HG02970 (cell line): ENCODE data around the gene TNFRSF4.
"Not testable (repeated sequence)": the region's sequence is repeated elsewhere in the genome, so short reads cannot be mapped to it uniquely, and the experiment has no call there.

ENCODE experiments used
- ATAC-seq: cut with Tn5 transposase; IDR thresholded peaks from one replicate; pipeline ENCODE4 v1.9.1; 2021; ENCODE audit warnings: mild to moderate bottlenecking, moderate library complexity, moderate number of reproducible peaks; ENCODE audit not compliant: unreplicated experiment, low FRiP score

The TNFRSF4 gene

GRCh38 chr1:1204998-1205768 lies 8.8 kb downstream of the TNFRSF4 start:
- no peak for ATAC-seq

GRCh38 chr1:1204425-1204920 lies 9.5 kb downstream of the TNFRSF4 start:
- no peak for ATAC-seq

DNA sequence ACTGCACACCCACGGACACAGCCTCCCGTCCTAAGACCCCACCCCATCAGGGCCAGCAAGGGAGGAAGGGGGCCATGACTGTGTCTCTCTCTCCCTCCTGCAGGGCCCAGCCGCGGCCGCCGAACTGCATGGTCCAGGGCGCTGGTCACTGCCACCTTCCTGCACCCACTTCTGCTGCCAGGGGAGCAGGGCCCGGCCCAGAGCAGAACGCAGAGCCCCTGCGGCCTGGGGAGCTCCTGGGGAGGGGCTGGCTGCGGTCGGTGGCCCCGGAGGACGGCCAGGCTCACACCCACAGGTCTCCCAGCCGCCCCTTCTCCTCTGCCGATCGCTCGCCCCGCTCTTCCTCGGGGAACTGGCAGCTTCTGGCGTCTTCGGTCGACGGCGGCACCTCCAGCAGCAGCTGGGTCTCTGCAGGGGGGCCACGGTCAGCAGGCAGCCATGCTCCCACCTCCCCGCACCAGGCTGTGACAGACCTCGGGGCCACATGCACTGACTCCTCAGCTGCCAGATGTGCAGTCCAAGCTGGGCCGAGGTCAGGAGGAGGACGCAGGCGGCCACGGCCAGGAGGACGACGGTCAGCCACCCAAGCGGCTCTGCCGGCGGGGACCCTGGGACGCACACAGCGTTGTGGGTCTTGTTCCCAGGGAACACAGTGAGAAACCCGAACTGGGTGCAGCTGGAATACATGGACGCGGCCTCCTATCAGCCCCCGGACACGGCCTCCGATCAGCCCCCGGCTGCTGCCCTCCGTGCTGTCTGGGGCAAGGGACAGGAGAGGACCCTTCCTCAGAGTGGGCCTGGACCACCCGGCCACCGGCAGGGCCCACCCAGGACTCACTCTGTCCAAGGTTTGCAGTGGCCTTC lies 10.2 kb downstream of the TNFRSF4 start:
- ATAC-seq: no peak

GRCh38 chr1:1202831-1203560 lies 11.0 kb downstream of the TNFRSF4 start:
- ATAC-seq: no peak

DNA sequence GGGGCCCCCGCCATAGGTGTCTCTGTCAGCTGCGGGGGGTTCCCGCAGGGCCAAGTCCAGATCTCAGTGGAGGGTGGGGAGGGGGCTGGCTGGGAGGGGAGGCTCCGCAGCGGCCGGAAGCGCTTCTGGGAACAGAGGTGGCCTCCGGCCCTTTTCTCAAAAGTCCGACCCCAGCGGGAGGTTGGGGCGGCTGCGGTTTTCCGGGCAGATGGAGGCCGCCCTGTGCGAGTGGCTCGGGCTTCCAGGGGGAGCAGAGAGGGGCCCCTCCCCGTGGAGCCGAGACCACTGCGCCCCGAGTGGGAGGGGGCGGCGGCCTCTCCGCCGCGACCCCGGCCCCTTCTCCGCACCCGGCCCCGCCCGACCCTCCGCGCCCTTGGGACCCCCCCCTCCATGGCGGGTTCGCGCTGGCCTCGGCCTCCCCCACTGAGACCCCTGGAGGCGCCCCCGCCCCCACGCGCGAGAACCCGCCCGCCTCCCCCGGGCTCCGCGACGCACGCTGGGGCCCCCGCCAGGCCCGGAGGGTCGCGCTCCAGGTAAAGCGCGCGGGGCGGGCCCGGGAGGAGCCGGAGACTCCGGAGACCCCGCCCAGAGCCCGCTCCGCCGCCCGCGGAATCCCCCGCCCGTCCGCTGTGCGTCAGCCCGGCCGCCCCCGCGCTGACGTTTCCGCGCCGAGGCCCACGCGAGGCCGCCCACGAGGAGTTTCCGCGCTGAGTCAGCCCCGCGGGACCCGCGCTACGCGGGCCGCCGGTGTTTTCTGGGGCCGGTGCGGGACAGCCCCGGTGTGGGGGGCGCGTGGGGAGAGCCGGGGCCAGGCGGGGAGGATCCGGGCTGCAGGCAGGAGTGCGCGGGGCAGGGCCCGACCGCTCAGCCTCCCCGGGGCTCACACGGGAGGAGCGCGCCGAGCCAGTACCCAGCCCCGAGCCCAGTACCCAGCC lies 12.8 kb downstream of the TNFRSF4 start:
- peak; percentile 53 for ATAC-seq

DNA sequence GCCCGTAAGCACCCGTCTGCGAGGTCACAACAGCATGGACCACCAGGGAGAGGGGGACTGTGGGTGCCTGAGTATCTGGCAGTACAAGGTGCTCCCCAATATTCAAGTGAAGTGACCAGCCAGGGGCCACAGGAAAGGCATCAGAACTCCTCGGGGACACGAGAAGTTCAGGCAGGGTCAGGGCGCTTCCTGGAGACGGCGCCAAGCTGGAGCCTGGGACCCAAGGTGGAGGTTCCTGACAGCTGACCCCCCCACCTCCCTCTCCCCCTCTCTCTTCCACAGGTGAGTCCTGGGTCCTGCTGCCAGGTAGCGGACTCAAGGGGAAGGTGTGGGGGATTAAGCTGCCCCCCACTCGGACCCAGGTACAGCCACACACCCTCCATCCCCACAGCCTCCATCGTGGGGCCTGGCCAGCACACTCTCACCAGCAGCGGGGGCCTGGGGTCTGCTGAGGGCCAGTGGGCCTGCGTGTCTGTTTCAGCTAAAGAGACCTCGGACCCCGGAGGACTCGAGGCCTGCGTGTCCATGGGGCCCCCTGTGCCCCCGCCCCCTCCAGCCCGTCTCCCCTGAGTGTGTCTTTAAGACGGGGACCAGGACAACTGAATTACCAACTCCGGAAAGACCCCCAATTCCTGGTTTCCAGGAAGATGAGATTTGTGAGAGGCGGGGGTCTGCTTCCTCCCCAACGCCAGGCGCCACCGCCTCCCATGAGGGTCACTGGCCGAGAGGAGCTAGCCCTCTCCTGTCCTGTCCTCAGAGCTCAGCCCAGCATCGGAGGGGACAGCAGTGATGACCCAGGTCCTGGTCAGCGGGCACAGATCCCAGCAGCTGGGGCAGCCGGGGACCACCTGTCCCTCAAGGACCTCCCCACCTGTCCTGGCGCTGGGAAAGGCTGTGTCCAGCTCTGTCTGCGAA lies 13.7 kb downstream of the TNFRSF4 start:
- ATAC-seq: no peak

- no peak for ATAC-seq
These were observed 14.6 kb downstream of the TNFRSF4 start for GRCh38 chr1:1199141-1199960.

DNA sequence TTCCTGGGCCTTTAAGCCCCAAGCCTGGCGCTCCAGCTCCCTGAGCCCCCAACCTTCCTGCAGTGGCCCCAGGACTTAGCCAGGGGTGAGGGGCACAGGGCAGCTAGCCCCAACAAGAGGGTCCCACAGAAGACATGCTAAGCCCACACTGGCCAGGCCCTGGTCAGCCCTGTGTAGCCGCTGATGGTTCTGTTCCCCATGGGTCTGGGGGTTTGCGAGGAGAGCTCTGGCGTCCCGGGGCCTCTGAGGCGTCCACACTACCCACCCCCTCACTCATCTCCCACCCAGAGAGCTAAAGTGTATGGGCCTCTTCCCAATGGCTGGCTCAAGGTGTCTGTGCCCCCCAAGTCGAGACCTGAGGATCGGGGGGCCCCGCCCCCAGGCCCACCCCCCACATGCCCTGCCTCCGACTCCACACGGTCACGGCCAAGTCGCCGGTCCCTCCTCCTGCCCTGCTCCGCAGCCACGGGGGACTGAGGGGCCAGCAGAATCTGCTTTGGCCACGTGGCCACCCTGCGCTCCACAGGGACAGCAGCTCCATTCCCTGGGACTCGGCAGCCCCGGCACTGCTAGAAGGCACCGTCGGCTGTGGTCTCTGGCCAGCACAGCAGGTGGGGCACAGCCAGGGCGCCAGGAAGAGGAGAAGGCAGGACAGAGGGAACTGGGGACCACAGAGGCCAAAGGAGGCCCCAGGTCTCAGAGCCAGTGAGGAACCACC lies 15.4 kb downstream of the TNFRSF4 start:
- no peak for ATAC-seq

GRCh38 chr1:1197551-1198422 lies 16.2 kb downstream of the TNFRSF4 start:
- ATAC-seq: no peak

GRCh38 chr1:1197188-1197500 lies 16.8 kb downstream of the TNFRSF4 start:
- no peak for ATAC-seq

GRCh38 chr1:1196431-1197187 lies 17.3 kb downstream of the TNFRSF4 start:
- ATAC-seq: no peak

- not testable (repeated sequence) for ATAC-seq
These were observed 18.2 kb downstream of the TNFRSF4 start for GRCh38 chr1:1195726-1196125.

GRCh38 chr1:1194723-1195122 lies 19.2 kb downstream of the TNFRSF4 start:
- no peak for ATAC-seq

GRCh38 chr1:1191734-1192133 lies 22.2 kb downstream of the TNFRSF4 start:
- ATAC-seq: no peak

DNA sequence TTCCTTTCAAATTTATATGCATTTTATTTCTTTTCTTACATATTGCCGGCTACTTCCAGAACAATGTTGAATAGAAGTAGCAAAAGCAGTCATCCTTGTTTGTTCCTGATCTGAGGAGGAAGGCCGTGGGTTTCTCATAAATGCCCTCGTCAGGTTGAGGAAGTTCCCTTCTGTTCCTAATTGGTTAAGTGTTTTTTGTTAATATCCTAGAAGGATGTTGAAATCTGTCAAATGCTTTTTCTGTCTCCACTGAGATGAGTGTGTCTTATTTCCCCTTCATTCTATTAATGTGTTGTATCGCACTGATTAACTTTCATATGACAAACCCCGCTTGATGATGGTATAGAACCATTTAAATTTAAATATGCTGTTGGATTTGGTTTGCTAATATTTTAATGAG lies 24.8 kb downstream of the TNFRSF4 start:
- no peak for ATAC-seq

DNA sequence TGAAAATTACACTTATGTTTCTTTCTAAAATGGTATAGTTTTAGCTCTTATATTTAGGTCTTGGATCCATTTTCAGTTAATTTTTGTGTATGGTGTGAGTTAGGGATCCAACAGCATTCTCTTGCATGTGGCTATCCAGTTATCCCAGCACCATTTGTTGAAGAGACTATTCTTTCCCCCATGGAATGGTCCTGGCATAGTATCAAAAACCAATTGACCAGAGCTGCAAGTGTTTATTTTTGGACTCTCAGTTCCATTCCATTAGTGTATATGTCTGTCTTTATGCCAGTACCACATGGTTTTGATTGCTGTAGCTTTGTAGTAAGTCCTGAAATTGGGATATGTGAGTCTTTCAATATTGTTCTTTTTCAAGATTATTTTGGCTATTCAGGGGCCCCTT lies 26.0 kb downstream of the TNFRSF4 start:
- no peak for ATAC-seq
